Cardiac fibroblast (primary cell): Measurements from ENCODE around the gene YWHAE.

Experiments used
- DNase-seq, 2 donors: peaks; one replicate each; pipeline versions ENCODE4 v3.0.0 to v3.0.0-alpha.2; 2010; ENCODE audit warnings: low read depth in 2 of 2
- H3K4me3 ChIP-seq, 2 donors: replicated peaks in 1 of 2; 1 replicate in 1 of 2; 2 replicates in 1 of 2; pipeline ENCODE4 v1.5.1; 2011; ENCODE audit warnings: low read depth in 2 of 2, low read length in 2 of 2, mild to moderate bottlenecking in 2 of 2, moderate library complexity in 1 of 2
- TF ChIP-seq, protein P1 (sequence below): IDR thresholded peaks from one replicate; pipeline ENCODE4 v1.5.1; 2011; ENCODE audit warnings: low read depth, mild to moderate bottlenecking, low read length, inconsistent platforms

Gene YWHAE

DNA sequence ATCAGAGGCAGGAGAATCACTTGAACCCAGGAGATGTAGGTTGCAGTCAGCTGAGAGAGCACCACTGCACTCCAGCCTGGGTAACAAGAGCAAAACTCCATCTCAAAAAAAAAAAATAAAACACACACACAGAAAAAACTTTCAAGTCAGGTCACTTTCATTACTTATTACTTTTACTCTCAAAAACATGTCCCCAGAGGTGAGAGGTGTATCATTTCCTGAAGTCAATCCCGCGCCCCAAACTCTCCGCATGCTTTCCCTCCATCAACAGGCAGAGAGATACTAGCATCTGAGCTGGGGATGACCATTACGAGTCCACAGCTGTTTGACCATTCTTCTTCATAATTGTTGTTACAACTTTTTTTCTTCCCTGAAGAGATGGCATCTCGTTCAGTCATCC, 48.7 kb downstream of the YWHAE start:
- TF ChIP-seq, protein P1, sequence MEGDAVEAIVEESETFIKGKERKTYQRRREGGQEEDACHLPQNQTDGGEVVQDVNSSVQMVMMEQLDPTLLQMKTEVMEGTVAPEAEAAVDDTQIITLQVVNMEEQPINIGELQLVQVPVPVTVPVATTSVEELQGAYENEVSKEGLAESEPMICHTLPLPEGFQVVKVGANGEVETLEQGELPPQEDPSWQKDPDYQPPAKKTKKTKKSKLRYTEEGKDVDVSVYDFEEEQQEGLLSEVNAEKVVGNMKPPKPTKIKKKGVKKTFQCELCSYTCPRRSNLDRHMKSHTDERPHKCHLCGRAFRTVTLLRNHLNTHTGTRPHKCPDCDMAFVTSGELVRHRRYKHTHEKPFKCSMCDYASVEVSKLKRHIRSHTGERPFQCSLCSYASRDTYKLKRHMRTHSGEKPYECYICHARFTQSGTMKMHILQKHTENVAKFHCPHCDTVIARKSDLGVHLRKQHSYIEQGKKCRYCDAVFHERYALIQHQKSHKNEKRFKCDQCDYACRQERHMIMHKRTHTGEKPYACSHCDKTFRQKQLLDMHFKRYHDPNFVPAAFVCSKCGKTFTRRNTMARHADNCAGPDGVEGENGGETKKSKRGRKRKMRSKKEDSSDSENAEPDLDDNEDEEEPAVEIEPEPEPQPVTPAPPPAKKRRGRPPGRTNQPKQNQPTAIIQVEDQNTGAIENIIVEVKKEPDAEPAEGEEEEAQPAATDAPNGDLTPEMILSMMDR, result no peak
- DNase-seq, result no peak
- H3K4me3 ChIP-seq, result no peak overlapping the region

DNA sequence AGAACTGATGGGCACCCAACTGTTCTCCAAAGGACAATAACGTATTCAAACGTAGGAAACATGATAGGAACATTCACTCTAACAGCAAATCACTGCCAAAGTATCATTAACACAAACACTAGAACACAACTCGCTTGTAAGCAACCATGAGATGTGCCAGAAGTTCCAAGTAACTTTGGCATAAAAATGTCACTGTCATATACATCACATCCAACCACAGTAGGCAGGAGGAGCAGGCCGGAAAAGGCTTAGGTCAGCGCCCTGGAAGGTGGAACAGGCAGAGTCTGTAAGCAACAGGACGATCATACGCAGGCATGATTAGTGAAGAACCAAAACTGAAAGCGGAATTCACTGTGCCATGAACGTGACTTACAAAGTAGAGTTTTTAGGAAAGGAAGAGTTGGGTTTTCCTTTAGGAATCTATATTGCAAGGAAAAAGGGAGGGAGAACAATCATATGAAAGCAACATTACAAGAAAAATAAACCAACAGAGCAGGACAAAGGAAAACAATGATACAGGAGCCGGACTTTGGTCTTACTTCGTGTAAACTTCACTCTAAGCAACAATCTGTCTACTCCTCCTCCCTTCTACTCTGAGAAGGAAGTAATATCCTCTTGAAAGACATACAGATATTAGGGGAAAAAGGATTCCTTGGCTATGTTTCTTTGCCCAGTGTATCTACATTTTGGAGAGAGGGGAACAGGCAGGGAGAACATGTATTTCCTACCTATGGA, 52.3 kb downstream of the YWHAE start:
- DNase-seq, result peak in 1 of 2 donors; percentile 42
- no peak overlapping the region for H3K4me3 ChIP-seq
- TF ChIP-seq, protein P1, result no peak

DNA sequence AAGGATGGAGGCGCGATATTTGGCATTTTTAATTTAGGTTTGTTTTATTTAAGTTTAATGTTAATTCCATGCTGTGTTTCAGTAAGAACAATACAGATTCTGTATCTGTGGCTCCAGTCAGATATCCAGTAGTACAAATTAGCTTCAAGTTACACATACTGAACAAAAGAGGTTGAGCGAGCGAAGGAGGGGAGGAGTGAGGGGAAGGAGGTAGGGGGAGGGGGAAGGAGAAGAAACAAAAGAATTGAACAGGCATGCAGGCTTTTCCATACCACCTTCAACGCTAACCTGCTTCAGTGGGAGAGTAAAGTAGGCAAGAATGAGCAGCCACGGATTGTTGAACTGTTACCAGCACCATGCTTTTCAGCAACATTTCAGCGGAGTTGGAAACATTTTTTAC, 55.5 kb downstream of the YWHAE start:
- H3K4me3 ChIP-seq, result no peak overlapping the region
- DNase-seq, result no peak
- TF ChIP-seq, protein P1, result no peak

DNA sequence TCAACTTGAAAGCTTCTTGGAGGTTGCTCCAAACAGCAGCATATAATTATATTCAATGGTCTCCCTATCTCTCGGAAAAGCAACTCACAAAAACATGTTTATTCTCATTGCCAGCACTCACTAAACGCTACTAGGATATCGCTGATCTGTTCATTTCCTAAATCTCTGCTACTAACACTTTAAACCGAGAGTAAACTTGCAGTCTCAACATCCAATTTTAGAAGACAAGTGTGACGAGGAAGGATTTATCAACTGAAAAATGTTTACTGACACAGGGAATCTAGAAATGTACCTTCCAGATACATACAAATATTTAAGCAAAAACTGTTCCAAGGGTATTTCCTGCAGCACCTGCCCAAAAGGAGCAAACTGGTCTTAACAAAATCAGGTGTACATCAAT, 56.5 kb downstream of the YWHAE start:
- TF ChIP-seq, protein P1, result no peak
- DNase-seq, result no peak
- no peak overlapping the region for H3K4me3 ChIP-seq

DNA sequence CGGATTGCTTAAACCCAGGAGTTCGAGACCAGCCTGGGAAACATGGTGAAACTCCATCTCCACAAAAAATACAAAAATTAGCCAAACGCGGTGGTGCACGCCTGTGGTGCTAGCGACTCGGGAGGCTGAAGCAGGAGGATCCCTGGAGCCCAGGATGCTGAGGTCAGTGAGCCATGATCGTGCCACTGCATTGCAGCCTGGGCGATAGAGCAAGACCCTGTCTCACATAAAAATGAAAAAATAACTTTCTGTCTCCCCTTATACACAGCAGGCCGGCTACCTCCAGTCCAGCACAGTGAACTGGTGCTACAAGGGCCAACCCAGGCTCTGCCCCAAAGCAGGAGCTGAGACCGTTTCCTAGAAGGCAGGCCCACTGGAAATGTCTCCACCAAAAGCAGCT, 59.7 kb downstream of the YWHAE start:
- no peak overlapping the region for H3K4me3 ChIP-seq
- no peak for DNase-seq
- TF ChIP-seq, protein P1, result no peak

DNA sequence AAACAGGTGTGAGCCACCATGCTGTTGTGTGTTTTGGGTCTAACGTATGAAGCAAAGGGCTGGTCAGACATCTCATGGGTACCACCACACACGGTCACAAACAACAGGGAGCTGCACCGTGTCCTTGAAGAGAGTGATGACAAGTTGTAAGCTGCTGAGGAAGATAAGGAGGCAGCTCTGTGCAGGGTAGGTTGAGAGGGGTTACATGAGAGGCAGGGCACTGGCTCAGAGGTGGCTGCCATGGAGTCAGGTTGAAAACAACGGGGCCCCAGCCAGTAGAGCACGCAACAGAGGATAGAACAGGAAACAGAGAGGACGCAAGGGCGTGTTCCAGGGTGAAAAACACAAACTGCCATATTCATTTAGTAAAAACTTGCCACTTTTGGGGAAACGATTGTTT, 68.3 kb downstream of the YWHAE start:
- DNase-seq, result no peak

More for the DNA sequence above, 68.3 kb downstream of the YWHAE start:
- TF ChIP-seq, protein P1, result no peak
- H3K4me3 ChIP-seq, result no peak overlapping the region
